GM13976 (cell line): ENCODE measurements around the gene TNFSF18.

Experiments
- DNase-seq: peaks from one replicate; pipeline ENCODE4 v3.0.0; 2012; ENCODE audit warnings: low spot score
- in situ Hi-C: fragments of 300-500 bp; cut with MboI; formaldehyde crosslinking; loops from one replicate; pipeline ENCODE4 v1.12.0; 2022; ENCODE audit warnings: low sequenced_read_pairs, mixed read lengths, inconsistent platforms; ENCODE audit not compliant: unreplicated experiment
- TF ChIP-seq, protein P1 (sequence below): IDR thresholded peaks from 2 replicates; pipeline ENCODE4 v1.5.1; 2012; ENCODE audit warnings: borderline replicate concordance, mild to moderate bottlenecking; ENCODE audit not compliant: insufficient read depth; ENCODE audit errors: extremely low read depth, missing control alignments, control extremely low read depth

Gene TNFSF18

DNA sequence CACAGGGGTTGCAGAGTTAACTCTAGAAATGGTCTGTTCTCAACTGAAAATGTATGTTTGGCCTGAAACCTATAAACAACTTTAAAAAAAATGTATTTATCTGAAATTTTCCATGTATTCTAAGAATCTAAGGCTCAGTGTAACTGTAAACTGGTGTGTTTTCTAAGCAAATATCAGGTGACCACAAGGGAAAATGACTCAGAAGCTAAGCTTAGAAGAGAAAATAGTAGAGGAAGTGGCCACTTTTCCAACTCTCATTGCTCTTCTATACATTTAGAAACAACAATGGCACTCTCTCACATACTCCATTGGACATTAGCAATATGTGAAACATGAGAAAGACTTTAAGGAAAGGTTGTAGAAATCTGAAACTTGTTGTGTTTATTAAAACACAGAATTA lies 7.5 kb downstream of the TNFSF18 start:
- no peak for DNase-seq
- in situ Hi-C loops, result no loop called here
- TF ChIP-seq, protein P1, sequence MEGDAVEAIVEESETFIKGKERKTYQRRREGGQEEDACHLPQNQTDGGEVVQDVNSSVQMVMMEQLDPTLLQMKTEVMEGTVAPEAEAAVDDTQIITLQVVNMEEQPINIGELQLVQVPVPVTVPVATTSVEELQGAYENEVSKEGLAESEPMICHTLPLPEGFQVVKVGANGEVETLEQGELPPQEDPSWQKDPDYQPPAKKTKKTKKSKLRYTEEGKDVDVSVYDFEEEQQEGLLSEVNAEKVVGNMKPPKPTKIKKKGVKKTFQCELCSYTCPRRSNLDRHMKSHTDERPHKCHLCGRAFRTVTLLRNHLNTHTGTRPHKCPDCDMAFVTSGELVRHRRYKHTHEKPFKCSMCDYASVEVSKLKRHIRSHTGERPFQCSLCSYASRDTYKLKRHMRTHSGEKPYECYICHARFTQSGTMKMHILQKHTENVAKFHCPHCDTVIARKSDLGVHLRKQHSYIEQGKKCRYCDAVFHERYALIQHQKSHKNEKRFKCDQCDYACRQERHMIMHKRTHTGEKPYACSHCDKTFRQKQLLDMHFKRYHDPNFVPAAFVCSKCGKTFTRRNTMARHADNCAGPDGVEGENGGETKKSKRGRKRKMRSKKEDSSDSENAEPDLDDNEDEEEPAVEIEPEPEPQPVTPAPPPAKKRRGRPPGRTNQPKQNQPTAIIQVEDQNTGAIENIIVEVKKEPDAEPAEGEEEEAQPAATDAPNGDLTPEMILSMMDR, result no peak

DNA sequence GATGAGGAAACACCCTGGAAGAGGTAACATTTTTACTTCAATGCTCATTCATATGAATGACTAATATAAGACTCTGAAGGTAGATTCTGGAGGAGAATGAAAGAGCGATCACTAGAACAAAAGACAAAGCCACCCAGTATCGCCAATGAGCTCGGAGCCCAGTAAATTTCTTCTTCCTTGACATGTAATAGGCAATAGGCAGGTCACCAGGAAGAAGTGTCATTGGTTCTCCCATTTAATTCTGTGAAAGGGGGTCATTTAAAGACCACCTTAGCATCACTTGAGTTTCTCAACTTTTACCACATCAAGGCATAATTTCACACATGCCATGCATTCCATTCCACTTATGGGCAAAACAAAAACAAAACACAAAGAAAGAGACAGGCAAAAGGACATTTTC lies 7.9 kb downstream of the TNFSF18 start:
- in situ Hi-C loops, result no loop called here
- DNase-seq, result no peak
- TF ChIP-seq, protein P1, result no peak

DNA sequence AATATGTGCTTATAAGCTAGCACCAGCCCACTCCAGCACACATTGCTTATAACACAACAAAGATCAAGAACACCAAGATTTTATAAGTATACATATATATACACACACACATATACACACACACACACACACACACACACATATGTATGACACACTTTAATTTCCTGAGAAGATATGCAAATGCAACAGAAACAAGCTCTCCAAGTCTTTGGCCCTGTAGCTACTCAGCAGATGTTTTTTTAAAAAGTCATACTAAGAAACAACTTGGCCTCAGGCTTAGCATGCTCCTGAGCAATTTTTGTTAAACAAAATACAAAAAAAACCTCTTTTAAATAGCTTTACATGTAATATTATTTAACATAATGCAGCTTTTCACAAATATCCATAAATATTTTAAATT lies 11.1 kb downstream of the TNFSF18 start:
- TF ChIP-seq, protein P1, result no peak
- DNase-seq, result no peak
- in situ Hi-C loops, result no loop called here

DNA sequence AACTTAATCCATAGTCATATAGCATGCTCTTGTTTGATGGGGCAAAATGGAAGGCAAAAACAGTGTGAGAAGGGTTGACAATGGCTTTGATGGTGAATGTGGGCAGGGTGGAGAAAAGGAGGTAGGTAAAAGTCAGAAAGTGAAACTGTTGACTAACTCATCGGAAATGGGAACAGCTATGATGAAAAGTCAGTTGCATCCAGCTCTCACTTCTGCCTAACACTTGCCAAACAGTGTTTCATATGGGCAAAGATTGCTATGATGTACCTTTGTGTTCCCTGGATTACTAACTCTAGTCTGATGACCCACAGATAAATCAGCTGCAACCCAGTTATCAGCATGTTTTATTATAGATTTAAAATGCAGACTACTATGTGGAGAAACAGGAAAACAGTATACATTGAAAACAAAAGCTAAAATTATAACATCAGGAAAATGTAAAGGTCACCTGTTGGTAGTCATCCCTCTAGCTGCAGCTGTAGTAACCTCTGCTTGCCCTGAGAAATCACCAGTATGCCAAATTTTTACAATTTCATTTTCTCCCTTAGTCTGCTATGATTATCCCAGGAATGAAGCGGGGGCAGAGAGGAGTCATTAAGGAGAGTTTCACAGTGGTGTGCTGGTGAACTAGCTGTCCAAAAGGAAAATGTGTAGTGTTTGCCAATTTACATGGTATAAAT lies 11.7 kb downstream of the TNFSF18 start:
- TF ChIP-seq, protein P1, result no peak
- in situ Hi-C loops, result no loop called here
- DNase-seq, result no peak

DNA sequence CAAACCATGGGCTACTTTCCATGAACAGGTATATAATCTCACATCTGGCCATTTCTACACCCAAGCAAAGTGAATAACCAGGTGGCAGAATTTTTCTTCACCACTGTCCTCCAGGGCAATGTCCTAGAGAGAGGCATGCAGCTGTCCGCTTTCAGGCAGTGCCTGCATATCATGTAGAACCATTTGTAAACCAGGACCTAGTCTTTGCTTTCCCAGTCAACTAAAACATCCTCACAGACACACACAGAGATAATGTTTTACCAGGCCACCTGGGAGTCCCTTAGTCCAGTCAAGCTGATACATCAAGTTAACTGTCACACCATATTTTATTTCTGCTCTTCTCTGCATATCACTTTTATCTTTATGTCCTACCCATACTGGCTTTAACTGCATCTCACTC lies 26.2 kb downstream of the TNFSF18 start:
- no peak for DNase-seq
- TF ChIP-seq, protein P1, result no peak
- in situ Hi-C loops, result no loop called here

DNA sequence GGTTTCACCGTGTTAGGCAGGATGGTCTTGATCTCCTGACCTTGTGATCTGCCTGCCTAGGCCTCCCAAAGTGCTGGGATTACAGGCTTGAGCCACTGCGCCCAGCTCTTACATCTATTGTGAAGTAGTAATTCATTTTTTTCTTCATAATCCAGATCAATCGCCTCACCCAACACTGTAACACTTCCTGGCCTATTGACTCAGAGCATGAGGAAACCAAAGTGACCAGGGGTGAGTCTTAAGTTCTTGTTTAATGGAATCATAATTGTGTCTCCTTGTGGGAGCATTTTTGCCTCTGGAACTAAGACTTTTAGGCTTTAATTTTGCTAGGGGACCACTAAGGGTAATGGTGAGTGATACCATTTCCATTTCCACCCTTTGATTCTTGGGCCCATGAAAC lies 27.4 kb downstream of the TNFSF18 start:
- TF ChIP-seq, protein P1, result no peak

More for the DNA sequence above, 27.4 kb downstream of the TNFSF18 start:
- in situ Hi-C loops, result no loop called here
- no peak for DNase-seq
